ENCODE data around the gene B4GALT3.

B4GALT3 gene

GRCh38 chr1:161198897-161199431, 21.7 kb upstream of the B4GALT3 start, which contains the start of gene ADAMTS4:
TSS of gene ADAMTS4 (minus strand) at chr1:161199054. CDS start at chr1:161198627, 427 bp downstream.
- ChIA-PET CTCF (interaction anchor here (0.7 to 3.9 kb wide), 5 partner anchors 8 to 183 kb away, joined by 3 to 15 read pairs (median 4); no protein-coding TSS in a partner anchor), POLR2A (no interaction called here)
- no peak for DNase-seq (ENCODE audit: extremely low spot score)
- no peak for TF ChIP-seq CTCF (IDR thresholded peaks at IDR 0.05; ENCODE audit: control extremely low read depth, extremely low read depth, low read depth, missing control alignments)

GRCh38 chr1:161198194-161198896, 21.0 kb upstream of the B4GALT3 start:
- TF ChIP-seq CTCF (IDR thresholded peaks at IDR 0.05; ENCODE audit: control extremely low read depth, extremely low read depth, low read depth, missing control alignments): no peak
- DNase-seq (ENCODE audit: extremely low spot score): no peak
- CTCF ChIA-PET: interaction anchor here (0.7 to 3.9 kb wide), 3 partner anchors 12 to 184 kb away, joined by 3 to 15 read pairs (median 6); no protein-coding TSS in a partner anchor
- POLR2A ChIA-PET: interaction anchor here (0.5 kb wide), 1 partner anchor 19 kb away, joined by 3 read pairs; no protein-coding TSS in a partner anchor

DNA sequence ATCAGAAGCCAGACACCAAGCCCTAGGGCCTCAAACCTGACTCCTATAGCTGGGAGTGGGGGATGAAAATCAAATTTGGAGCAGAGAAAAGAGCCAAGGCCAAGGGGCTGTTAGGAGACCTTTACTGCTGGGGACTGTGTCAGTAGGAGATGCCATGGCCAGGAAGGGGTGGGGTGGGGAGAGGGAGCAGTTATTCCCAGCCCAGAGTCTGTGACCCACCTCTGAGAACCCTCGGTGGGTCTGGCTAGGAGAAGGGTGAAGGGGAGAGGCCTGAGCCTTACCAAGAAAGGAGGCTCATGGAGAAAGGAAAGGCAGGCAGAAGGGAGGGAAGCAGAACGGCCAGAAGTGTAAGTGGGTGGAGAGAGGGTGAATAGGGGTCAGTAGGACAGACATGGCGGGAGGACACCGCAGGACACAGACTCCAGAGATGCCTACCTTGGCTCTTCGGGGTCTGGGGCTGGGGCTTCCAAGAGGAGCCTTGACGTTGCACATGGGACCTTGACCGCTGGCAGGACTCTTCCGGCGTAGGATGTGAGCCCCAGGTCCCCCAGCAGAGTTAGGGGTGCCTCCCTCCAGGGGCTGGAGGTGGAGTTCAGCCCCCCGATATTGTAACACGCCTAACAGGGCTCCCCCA, 20.4 kb upstream of the B4GALT3 start:
- ChIA-PET CTCF (interaction anchor here (2.1 to 3.9 kb wide), 2 partner anchors 29 to 184 kb away, joined by 6 to 15 read pairs; no protein-coding TSS in a partner anchor), POLR2A (interaction anchor here (0.5 kb wide), 1 partner anchor 19 kb away, joined by 3 read pairs; no protein-coding TSS in a partner anchor)
- DNase-seq (ENCODE audit: extremely low spot score): no peak
- no peak for TF ChIP-seq CTCF (IDR thresholded peaks at IDR 0.05; ENCODE audit: control extremely low read depth, extremely low read depth, low read depth, missing control alignments)

DNA sequence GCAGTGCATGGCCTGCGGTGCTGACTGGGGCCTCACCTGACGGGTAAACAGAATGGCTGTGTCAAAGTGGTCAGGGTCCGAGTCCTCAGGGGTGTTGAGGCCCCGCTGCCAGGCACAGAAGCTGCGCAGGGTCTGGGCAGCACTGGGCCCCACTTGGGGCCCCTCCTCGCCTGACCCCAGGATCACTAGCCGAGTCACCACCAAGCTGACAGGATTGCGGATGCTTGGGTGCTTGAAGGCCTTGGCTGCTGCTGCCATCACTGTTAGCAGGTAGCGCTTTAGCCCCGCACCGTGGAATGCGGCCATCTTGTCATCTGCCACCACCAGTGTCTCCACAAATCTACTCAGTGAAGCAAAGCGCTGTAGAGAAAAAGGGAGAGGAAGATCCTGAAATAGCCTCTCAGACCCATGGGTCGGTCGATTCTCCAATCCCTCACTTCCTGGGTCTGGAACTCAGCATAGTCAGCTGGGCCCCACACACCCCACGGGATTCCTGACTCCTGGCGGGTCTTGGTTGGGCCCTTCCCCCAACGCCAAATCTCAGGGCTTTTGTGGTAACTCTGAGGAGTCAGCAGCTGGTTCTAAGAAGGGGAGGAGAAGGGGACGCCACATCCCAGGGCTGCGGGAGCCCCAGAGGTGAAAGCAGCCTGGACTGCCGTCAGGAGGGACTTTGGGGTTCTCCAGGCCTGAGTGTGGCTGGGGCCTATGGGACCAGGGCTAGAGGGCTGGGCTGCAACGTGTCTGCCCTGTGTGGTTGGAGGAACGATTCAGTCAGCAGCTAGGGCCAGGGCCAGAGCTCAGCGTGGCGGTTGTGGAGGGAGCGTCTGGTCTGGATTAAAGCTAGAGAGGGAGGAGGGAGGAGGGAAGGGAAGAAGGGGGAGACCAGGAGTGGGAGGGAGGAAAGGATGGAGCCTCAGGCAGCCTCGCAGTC, 19.5 kb upstream of the B4GALT3 start:
- ChIA-PET CTCF (interaction anchor here (2.1 to 3.9 kb wide), 2 partner anchors 30 to 185 kb away, joined by 6 to 15 read pairs; no protein-coding TSS in a partner anchor), POLR2A (no interaction called here)
- TF ChIP-seq CTCF (IDR thresholded peaks at IDR 0.05; ENCODE audit: control extremely low read depth, extremely low read depth, low read depth, missing control alignments): no peak
- no peak for DNase-seq (ENCODE audit: extremely low spot score)

DNA sequence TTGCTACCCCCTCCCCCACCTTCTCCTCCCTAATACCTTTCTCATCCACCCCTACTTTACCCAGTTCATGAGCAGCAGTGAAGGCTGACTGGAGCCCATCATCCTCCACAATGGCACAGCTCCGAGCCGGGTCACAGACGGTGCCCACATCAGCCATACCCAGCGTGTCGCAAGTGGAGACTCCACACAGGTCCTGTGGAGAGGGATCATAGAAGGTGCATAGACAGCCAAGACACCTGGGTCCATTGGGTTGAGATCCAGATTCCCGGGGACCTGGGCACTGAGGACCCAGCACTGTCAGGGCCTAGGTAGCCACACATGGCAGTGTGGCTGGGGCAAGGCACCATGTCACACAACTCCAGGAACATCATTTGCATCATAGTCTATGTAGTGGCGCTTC, 18.8 kb upstream of the B4GALT3 start:
- TF ChIP-seq CTCF (IDR thresholded peaks at IDR 0.05; ENCODE audit: control extremely low read depth, extremely low read depth, low read depth, missing control alignments): no peak
- ChIA-PET POLR2A (no interaction called here), CTCF (interaction anchor here (3.9 to 6.2 kb wide), 2 partner anchors 15 to 186 kb away, joined by 15 to 65 read pairs; no protein-coding TSS in a partner anchor)
- DNase-seq (ENCODE audit: extremely low spot score): no peak

Data from GM10248 (cell line).